Epithelial cell of prostate (primary cell): ENCODE results near the gene APP.

Experiments used
- DNase-seq: peaks from one replicate; pipeline ENCODE4 v3.0.0-alpha.2; 2011; ENCODE audit warnings: low read depth, low spot score
- H3K27ac ChIP-seq: fragments of 450-650 bp; 2 replicates; pipeline ENCODE4 v1.5.1; 2017; ENCODE audit warnings: mild to moderate bottlenecking

Gene APP

DNA sequence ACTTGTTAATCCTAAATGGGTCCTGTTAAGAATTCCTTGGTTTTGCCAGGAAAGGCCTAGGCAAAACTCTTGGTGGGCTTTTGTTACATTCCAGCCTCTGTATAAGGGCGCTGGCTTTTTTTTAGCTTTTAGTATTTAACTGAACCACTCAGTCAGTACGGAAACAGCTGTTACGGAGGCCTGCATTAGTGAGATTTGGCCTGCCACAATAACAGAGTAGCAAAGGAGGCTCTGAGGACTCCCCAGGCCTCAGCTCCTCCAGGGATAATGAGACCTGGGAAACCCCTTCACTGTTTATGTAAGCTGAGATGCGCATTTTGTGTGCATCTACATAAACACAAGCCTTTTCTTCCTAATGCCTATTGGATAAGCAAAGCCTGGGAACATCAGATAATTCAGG is 210.2 kb downstream of the APP start:
- H3K27ac ChIP-seq = no peak overlapping the region
- DNase-seq = no peak

DNA sequence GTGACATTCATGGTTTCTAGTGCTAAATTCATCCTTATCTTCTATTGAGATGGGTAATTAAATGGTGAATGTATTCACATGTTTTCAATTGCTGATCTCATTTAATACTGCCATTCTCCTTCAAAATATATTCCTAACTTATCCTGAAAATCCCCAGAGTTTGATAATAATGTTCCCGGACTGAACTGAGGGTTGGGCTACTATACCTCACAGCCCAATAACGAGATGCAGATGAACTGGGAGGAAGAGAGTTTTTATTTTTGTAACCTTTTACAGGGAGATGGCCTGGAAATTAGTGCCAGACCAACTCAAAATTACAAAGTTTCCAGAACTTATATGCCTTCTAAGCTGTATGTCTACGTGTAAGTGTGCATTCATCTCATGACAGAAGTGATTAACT is 210.8 kb downstream of the APP start:
- H3K27ac ChIP-seq = no peak overlapping the region
- DNase-seq = no peak

- H3K27ac ChIP-seq = no peak overlapping the region
- no peak for DNase-seq
These were observed 213.4 kb downstream of the APP start for GRCh38 chr21:25956993-25957714.

DNA sequence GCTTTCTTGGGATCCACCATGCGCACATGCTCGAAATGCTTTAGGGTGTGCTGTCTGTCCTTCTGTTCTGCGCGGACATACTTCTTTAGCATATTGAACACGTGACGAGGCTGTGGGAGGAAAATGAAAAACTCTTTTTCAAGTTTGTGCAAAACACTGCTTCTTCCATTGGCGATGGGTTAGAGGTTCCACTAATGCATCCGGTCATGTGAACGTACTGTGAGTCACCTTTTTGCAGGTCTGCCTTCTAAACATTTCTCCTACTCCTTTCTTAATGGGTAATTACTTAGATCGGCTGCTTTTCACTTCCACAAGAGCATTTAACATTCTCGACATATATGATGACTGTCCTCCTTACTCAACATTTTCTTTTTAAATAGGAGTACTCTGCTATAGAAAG is 214.9 kb downstream of the APP start:
- DNase-seq = no peak
- no peak overlapping the region for H3K27ac ChIP-seq

GRCh38 chr21:25953659-25954058 is 216.9 kb downstream of the APP start:
- peak overlapping the region; percentile 27 for H3K27ac ChIP-seq
- no peak for DNase-seq

- no peak for DNase-seq
- H3K27ac ChIP-seq = no peak overlapping the region
These were observed 217.4 kb downstream of the APP start for GRCh38 chr21:25953196-25953595.

DNA sequence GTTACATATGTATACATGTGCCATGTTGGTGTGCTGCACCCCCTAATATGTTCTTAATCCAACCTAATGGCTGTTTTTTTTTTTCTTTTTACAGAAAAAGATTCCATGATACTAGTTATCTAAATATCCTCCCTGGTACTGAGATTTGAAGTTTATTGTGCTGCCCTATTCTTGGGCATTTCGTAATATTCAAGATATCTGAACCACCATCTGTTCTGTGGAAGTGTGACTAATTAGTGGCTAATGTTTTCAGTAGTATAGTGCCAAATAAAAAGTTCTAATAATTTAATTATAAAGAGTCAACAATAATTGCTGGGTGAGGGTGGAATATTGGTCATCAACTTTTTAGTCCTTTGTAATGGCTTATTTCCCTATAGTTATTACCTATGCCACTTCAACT is 218.3 kb downstream of the APP start:
- no peak for DNase-seq
- no peak overlapping the region for H3K27ac ChIP-seq

DNA sequence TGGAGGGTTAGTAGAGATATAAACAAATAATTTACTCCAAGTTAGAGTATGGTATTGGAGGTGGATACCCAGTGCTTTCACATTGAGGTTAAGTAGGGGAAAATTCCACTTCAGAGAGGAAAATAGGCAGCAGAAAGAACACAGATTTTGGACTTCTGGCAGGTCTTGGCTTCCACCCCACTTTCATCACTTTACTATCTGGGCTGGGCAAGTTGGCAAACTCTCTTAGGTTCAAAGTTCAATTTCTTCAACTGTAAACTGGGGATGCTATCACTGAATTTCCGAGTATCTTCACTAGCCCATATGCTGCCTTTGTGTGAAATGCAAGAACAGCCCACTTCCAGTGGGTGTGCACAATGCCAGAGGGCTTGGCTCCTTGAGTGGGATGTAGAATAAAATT is 220.9 kb downstream of the APP start:
- no peak overlapping the region for H3K27ac ChIP-seq
- DNase-seq = no peak

- no peak overlapping the region for H3K27ac ChIP-seq
- no peak for DNase-seq
These were observed 225.8 kb downstream of the APP start for GRCh38 chr21:25944672-25945213.

DNA sequence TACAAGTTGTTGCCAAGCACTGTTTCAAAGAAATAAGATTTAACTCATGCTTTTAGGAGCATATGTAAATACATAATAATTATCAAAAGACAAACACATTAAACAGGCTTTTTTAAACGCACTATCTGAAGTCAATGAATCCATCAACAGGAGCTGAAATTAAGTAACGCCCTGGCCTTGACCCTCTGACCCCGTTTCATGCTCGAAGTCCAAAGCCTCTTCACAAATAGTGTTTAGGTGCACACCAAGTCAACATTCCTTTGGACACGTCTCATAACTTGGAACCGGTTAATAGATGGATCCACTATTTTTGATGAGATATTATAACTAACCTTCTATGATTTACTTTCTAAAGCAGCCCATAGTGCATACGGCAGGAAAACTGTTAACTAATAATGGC is 226.5 kb downstream of the APP start:
- no peak overlapping the region for H3K27ac ChIP-seq
- no peak for DNase-seq

GRCh38 chr21:25942135-25942534 is 228.4 kb downstream of the APP start:
- no peak for DNase-seq
- H3K27ac ChIP-seq = no peak overlapping the region

- no peak overlapping the region for H3K27ac ChIP-seq
- no peak for DNase-seq
These were observed 231.2 kb downstream of the APP start for GRCh38 chr21:25939396-25939761.

DNA sequence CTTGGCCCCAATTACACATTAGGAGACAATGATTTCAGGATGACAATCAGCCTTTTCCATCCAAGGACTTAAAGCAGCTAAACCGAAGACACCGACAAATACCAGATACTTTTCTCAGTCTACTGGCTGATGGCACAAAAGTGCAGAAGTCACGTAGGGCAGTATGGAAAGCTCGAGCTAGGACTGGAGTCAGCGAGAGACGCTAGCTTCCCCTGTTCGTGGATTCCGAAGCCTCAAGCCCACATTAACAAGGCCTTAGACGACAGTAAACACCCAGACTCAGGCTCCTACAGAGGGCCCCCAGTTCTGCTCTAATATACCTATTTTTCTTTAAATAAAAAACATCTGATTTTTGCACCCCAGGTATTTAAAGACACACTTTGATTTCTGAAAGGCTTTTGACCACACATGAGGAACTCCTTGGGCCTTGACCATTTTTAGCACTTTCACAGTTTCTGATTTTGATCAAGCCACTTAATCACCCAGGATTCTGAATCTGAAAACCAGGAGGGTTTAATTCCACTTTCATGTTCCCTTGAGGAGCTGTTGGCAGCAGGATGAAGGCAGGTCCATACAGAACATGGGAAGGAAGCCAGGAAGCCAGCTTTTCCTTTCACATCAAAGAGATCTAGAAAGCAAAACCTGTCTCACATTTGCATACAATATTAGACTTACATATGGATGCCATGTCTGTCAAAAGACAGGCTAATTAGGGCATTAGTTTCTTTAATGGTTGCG is 231.7 kb downstream of the APP start:
- H3K27ac ChIP-seq = no peak overlapping the region
- DNase-seq = no peak

DNA sequence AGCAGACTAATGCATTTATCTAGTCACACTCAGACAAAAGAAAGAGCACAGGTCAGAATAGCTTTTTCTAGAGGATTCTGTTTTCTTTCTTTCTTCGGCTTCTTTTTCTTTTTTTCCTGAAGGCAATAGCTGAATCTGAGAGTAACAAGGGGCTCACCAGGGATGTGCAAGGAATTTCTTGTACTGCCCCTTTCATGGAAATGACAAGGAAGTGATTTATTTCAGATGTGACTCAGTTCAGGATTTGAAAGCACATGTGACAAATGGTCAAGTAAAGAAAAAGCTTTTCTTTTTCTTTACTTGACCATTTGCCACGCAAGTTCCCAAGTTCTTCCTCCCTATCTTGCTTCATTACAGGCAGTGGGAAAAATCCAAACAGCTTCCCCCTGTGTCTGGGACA is 233.8 kb downstream of the APP start:
- peak overlapping the region; percentile 89 for H3K27ac ChIP-seq
- no peak for DNase-seq

GRCh38 chr21:25934771-25935224 is 235.8 kb downstream of the APP start:
- DNase-seq = peak; percentile 91
- peak overlapping the region; percentile 89 for H3K27ac ChIP-seq

DNA sequence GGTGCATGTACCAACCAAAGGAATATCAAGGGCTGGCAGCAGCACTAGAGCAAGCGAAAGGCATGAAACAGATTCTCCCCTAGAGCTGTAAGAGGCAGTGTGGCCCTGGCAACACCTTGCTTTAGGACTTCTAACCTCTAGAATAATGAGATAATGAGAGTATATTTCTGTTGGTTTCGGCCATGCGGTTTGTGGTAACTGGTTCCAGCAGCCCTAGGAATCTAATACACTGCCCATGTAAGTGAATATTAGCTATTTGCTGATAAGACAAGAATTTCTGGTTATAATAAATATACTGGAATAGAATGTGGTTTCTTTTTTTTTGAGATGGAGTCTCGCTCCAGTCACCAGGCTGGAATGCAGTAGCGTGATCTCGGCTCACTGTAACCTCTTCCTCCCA is 236.4 kb downstream of the APP start:
- DNase-seq = no peak
- peak overlapping the region; percentile 89 for H3K27ac ChIP-seq

- no peak for DNase-seq
- no peak overlapping the region for H3K27ac ChIP-seq
These were observed 238.8 kb downstream of the APP start for GRCh38 chr21:25931765-25932164.

DNA sequence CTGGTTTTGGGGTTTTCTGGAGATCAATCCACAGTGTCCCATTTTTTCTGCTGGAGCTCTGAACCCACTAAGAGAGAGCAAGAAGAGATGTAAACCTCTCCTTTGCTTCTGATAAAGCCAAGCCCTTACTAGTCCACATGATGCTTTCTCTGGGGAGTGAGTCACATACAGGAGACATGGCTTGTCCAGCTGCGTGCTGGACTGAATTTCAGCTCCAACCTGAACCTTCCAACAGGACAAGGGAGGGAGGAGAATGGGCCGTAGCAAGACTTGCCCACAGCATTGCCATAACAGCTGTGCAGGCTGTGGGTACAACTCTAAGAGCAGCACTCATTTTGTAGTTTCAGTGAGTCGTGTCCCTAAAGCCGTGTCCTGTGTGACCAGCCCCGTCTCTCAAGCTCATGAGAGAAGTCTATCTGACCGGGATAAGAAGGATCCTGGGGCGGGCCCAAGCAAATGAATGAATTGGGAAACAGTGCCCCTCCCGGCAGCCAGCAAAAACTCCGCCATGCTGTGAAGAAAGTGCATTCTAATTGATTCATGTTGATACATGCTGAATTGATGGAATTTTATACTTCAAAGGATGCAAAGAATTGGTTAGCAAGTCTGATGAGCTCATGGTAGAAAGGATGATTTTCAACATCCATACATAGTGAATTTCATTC is 240.6 kb downstream of the APP start:
- no peak for DNase-seq
- H3K27ac ChIP-seq = peak overlapping the region; percentile 59

DNA sequence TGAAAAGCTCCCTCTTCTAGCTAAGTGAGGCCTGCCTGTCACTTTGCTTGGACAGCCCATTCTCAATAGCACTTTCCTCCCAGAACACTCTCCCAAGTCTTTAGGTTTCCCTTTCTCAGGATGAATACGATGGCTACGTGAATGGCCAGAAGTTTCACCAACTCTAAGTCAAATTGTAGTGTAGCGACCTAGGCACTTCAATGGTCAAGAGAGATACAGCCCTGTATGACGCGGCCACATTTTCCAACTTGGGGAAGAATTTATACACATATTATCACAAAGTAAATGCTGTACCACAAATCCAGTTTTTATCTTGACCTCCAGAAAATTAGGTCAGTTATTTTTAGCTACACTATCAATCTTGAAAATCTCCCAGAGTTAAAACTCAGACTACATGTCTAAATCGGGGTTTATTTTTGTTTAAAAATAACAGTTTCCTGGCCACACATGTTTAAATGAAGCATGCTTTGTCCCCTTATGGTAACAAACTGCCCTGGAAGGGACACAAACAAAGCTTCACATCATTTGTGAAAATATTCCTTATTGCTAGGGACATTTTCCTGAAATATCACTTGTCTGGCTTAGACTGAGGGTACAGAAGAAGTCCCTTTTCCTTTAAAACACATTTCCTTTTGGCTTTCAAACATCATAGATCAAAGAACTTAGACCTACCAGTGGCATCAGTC is 243.2 kb downstream of the APP start:
- no peak overlapping the region for H3K27ac ChIP-seq
- no peak for DNase-seq

- H3K27ac ChIP-seq = no peak overlapping the region
- DNase-seq = no peak
These were observed 244.6 kb downstream of the APP start for GRCh38 chr21:25925936-25926335.
